ENCODE data around the gene FTCD.

The FTCD gene

GRCh38 chr21:46190491-46191131 is 35.2 kb upstream of the FTCD start:
- H3K9ac ChIP-seq (ENCODE audit: low read depth, low read length): no peak overlapping the region
- no peak overlapping the region for H3K4me3 ChIP-seq (ENCODE audit: low read depth in 1 of 2, low read length in 2 of 2)
- H3K9me3 ChIP-seq (ENCODE audit: insufficient read depth, low read length, severe bottlenecking): no peaks in the 10 kb centered on the region
- H3K27me3 ChIP-seq (ENCODE audit: insufficient read depth, low read length, poor library complexity): no peaks in the 10 kb centered on the region
- no peaks in the 10 kb centered on the region for H3K4me1 ChIP-seq (ENCODE audit: insufficient read depth, low read length)
- DNase-seq (no peak), ATAC-seq (ENCODE audit: insufficient read depth, low read depth) (no peak)
- peaks cover 7% of the 10 kb centered on the region; the same call in 1 of the 2 replicates for H4K20me1 ChIP-seq (ENCODE audit: insufficient read depth, low read length)
- H3K4me2 ChIP-seq (ENCODE audit: insufficient read depth, low read length): no peak overlapping the region
- peaks cover 71% of the 10 kb centered on the region for H3K36me3 ChIP-seq (ENCODE audit: insufficient read depth, low read length)
- no peaks in the 10 kb centered on the region for H3K79me2 ChIP-seq (ENCODE audit: insufficient read depth, low read length)
- H3K27ac ChIP-seq (ENCODE audit: low read length): no peak overlapping the region
- no peak overlapping the region for H2AFZ ChIP-seq (ENCODE audit: low read depth, low read length)
- TF ChIP-seq EZH2 (IDR thresholded peaks at IDR 0.05; ENCODE audit: borderline replicate concordance, low read depth, low read length, severe bottlenecking): no peak
- TF ChIP-seq, protein P1, sequence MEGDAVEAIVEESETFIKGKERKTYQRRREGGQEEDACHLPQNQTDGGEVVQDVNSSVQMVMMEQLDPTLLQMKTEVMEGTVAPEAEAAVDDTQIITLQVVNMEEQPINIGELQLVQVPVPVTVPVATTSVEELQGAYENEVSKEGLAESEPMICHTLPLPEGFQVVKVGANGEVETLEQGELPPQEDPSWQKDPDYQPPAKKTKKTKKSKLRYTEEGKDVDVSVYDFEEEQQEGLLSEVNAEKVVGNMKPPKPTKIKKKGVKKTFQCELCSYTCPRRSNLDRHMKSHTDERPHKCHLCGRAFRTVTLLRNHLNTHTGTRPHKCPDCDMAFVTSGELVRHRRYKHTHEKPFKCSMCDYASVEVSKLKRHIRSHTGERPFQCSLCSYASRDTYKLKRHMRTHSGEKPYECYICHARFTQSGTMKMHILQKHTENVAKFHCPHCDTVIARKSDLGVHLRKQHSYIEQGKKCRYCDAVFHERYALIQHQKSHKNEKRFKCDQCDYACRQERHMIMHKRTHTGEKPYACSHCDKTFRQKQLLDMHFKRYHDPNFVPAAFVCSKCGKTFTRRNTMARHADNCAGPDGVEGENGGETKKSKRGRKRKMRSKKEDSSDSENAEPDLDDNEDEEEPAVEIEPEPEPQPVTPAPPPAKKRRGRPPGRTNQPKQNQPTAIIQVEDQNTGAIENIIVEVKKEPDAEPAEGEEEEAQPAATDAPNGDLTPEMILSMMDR (IDR thresholded peaks at IDR 0.05; ENCODE audit: borderline replicate concordance, extremely low read depth, low read length, poor library complexity, severe bottlenecking): no peak

DNA sequence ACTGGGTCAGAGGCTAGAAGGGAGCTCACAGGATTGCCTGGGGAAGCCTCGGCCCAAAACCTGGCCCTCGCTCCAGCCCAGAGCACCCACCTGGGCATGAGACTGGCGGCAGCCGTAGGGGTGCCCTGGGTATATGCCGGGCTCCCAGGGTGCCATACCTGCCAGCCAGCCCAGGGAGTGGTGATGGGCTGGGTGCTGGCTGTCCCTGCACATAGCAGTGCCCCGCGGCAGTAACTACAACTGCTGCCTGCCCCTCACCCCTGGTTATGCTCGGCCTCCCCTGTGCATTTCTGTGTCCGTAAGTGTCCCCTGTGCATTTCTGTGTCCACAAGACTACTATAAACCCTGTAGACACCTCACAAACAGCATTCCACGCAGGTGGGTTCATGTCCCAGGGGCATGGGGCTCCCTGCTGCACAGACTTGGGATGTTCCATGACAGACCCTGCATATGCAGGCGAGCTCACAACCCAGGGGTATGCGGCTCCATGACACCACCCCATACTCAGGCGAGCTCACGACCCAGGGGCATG is 34.6 kb upstream of the FTCD start:
- Histone ChIP-seq H3K36me3 (ENCODE audit: insufficient read depth, low read length) (peaks cover 65% of the 10 kb centered on the region), H3K4me1 (ENCODE audit: insufficient read depth, low read length) (peaks cover 1% of the 10 kb centered on the region), H3K4me2 (ENCODE audit: insufficient read depth, low read length) (no peak overlapping the region), H3K27ac (ENCODE audit: low read length) (no peak overlapping the region), H4K20me1 (ENCODE audit: insufficient read depth, low read length) (peaks cover 7% of the 10 kb centered on the region; the same call in 1 of the 2 replicates), H3K4me3 (ENCODE audit: low read depth in 1 of 2, low read length in 2 of 2) (no peak overlapping the region), H3K27me3 (ENCODE audit: insufficient read depth, low read length, poor library complexity) (no peaks in the 10 kb centered on the region), H3K9me3 (ENCODE audit: insufficient read depth, low read length, severe bottlenecking) (no peaks in the 10 kb centered on the region), H3K9ac (ENCODE audit: low read depth, low read length) (no peak overlapping the region), H2AFZ (ENCODE audit: low read depth, low read length) (no peak overlapping the region), H3K79me2 (ENCODE audit: insufficient read depth, low read length) (no peaks in the 10 kb centered on the region)
- DNase-seq: no peak
- no peak for TF ChIP-seq EZH2 (IDR thresholded peaks at IDR 0.05; ENCODE audit: borderline replicate concordance, low read depth, low read length, severe bottlenecking)
- TF ChIP-seq, protein P1 (IDR thresholded peaks at IDR 0.05; ENCODE audit: borderline replicate concordance, extremely low read depth, low read length, poor library complexity, severe bottlenecking): no peak
- ATAC-seq (ENCODE audit: insufficient read depth, low read depth): no peak

GRCh38 chr21:46189213-46189958 is 34.0 kb upstream of the FTCD start:
- H3K36me3 ChIP-seq (ENCODE audit: insufficient read depth, low read length): peaks cover 59% of the 10 kb centered on the region
- ATAC-seq (ENCODE audit: insufficient read depth, low read depth) (no peak), DNase-seq (no peak)
- H3K4me1 ChIP-seq (ENCODE audit: insufficient read depth, low read length): peaks cover 7% of the 10 kb centered on the region
- no peak overlapping the region for H2AFZ ChIP-seq (ENCODE audit: low read depth, low read length)
- no peak overlapping the region for H3K9ac ChIP-seq (ENCODE audit: low read depth, low read length)
- H4K20me1 ChIP-seq (ENCODE audit: insufficient read depth, low read length): peaks cover 5% of the 10 kb centered on the region; the same call in 1 of the 2 replicates
- TF ChIP-seq EZH2 (IDR thresholded peaks at IDR 0.05; ENCODE audit: borderline replicate concordance, low read depth, low read length, severe bottlenecking): no peak
- TF ChIP-seq, protein P1 (IDR thresholded peaks at IDR 0.05; ENCODE audit: borderline replicate concordance, extremely low read depth, low read length, poor library complexity, severe bottlenecking): no peak
- no peaks in the 10 kb centered on the region for H3K27me3 ChIP-seq (ENCODE audit: insufficient read depth, low read length, poor library complexity)
- H3K27ac ChIP-seq (ENCODE audit: low read length): no peak overlapping the region
- H3K9me3 ChIP-seq (ENCODE audit: insufficient read depth, low read length, severe bottlenecking): no peaks in the 10 kb centered on the region
- H3K4me3 ChIP-seq (ENCODE audit: low read depth in 1 of 2, low read length in 2 of 2): no peak overlapping the region
- no peak overlapping the region for H3K4me2 ChIP-seq (ENCODE audit: insufficient read depth, low read length)
- H3K79me2 ChIP-seq (ENCODE audit: insufficient read depth, low read length): no peaks in the 10 kb centered on the region

Data from DND-41 (cell line).